Fibroblast of lung (primary cell): ENCODE results near the gene PTPN20. TPM values are rescaled to one million over a fixed set of nuclear protein-coding genes. Genes with fewer than 3 reads are reported as not detected.
"Not testable (repeated sequence)": the region's sequence is repeated elsewhere in the genome, so short reads cannot be mapped to it uniquely, and the experiment has no call there.

Experiments used
- DNase-seq, 2 donors: peaks; one replicate each; pipeline versions ENCODE4 v3.0.0 to v3.0.0-alpha.2; 2010; ENCODE audit warnings: low read depth in 2 of 2
- H2AFZ ChIP-seq: 2 replicates; pipeline ENCODE4 v1.5.1; 2012; ENCODE audit warnings: low read length, control low read depth, inconsistent platforms
- H3K27ac ChIP-seq: 2 replicates; pipeline ENCODE4 v1.5.1; 2011; ENCODE audit warnings: low read length, control low read depth; ENCODE audit not compliant: insufficient read depth
- H3K27me3 ChIP-seq: 2 replicates; pipeline ENCODE4 v1.5.1; 2011; ENCODE audit warnings: mild to moderate bottlenecking, low read length; ENCODE audit not compliant: control insufficient read depth, insufficient read depth
- H3K36me3 ChIP-seq: 2 replicates; pipeline ENCODE4 v1.5.1; 2011; ENCODE audit warnings: low read length; ENCODE audit not compliant: control insufficient read depth, insufficient read depth
- H3K4me1 ChIP-seq: 2 replicates; pipeline ENCODE4 v1.5.1; 2011; ENCODE audit warnings: low read length; ENCODE audit not compliant: control insufficient read depth, insufficient read depth; ENCODE audit errors: extremely low read depth
- H3K4me2 ChIP-seq: 2 replicates; pipeline ENCODE4 v1.5.1; 2011; ENCODE audit warnings: low read length, control low read depth; ENCODE audit not compliant: insufficient read depth; ENCODE audit errors: extremely low read depth
- H3K4me3 ChIP-seq, 4 experiments: fragments of 200-600 bp in 1 of 4; sonication (generic) in 1 of 4; replicated peaks in 1 of 4; 2 replicates each; pipeline ENCODE4 v1.5.1; 2011 to 2016; ENCODE audit warnings: low read length in 4 of 4, low read depth in 3 of 4, mild to moderate bottlenecking in 3 of 4, control low read depth in 2 of 4, inconsistent platforms in 1 of 4, mixed read lengths in 1 of 4; ENCODE audit not compliant: insufficient read depth in 1 of 4; ENCODE audit errors: control extremely low read depth in 1 of 4
- H3K79me2 ChIP-seq: 2 replicates; pipeline ENCODE4 v1.5.1; 2012; ENCODE audit warnings: mild to moderate bottlenecking, low read length, inconsistent platforms; ENCODE audit not compliant: control insufficient read depth, insufficient read depth
- H3K9ac ChIP-seq: 2 replicates; pipeline ENCODE4 v1.5.1; 2011; ENCODE audit warnings: mild to moderate bottlenecking, low read length, control low read depth; ENCODE audit not compliant: insufficient read depth
- H3K9me3 ChIP-seq: 2 replicates; pipeline ENCODE4 v1.5.1; 2012; ENCODE audit warnings: low read depth, low read length; ENCODE audit not compliant: control insufficient read depth, insufficient read depth
- H4K20me1 ChIP-seq: 2 replicates; pipeline ENCODE4 v1.5.1; 2011; ENCODE audit warnings: low read length; ENCODE audit not compliant: control insufficient read depth, insufficient read depth; ENCODE audit errors: extremely low read depth
- polyA minus RNA-seq: library from RNA; depleted of rRNA, polyadenylated mRNA; stranded (reverse); fragments of >200 nt; gene quantifications from 2 replicates; pipeline ENCODE4 v1.2.3, GENCODE V29; 2011; ENCODE audit warnings: low replicate concordance
- polyA plus RNA-seq, 2 donors: library from polyadenylated mRNA; depleted of rRNA in 1 of 2; stranded (reverse) in 1 of 2; unstranded in 1 of 2; fragments of >200 nt; gene quantifications; 2 replicates each; pipeline ENCODE4 v1.2.1, GENCODE V29; 2011 to 2012; ENCODE audit warnings: missing spikeins in 1 of 2
- total RNA-seq: library from RNA; depleted of rRNA; stranded (reverse); fragments of >200 nt; gene quantifications from 2 replicates; pipeline ENCODE4 v1.2.1, GENCODE V29; 2014

PTPN20 gene, protein sequence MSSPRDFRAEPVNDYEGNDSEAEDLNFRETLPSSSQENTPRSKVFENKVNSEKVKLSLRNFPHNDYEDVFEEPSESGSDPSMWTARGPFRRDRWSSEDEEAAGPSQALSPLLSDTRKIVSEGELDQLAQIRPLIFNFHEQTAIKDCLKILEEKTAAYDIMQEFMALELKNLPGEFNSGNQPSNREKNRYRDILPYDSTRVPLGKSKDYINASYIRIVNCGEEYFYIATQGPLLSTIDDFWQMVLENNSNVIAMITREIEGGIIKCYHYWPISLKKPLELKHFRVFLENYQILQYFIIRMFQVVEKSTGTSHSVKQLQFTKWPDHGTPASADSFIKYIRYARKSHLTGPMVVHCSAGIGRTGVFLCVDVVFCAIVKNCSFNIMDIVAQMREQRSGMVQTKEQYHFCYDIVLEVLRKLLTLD
- total RNA-seq, result 0.33 and 1.5 TPM in 2 replicates
- polyA plus RNA-seq, result 0.23 and 0.24 TPM in 2 replicates
- not detected in 2 replicates for polyA plus RNA-seq (2012)
- not detected in 2 replicates for polyA minus RNA-seq

DNA sequence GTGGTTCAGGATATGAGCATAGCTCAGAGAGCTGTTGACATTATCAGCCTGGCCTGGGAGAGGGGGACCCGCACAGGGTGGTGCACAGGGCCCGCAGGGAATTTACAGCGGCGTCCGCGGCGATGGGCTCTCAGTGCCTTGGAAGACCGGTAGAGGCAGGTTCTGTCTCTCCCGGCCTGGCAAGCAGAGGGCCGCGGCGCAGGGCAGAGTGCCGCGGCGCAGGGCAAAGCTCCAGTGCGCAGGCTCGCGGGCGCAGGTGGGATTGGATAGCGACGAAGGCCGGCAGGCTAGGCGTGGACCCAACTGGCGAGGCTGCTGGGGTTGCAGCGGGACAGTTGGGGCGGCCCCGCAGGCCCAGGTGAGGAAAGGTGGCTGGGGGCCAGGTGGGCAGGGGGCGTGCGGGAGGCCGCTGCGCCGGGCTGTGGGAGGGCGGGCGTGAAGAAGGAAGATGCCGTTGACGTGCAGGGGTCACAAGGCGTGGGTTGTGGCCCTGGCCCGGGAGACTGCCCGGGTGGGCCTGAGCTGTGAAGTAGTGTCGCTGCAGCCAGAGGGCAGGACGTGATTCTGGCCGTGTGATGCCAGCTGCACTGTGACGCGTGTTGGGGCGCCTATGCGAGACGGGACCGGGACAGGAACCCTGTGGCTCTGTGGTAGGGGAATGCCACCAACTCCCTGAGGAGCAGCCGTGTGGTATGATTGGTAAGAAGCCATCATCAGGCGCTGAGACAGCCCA lies at the start of gene PTPN20:
TSS of gene PTPN20 (plus strand) at position 285 of the 733 bp plus-strand sequence. CDS start 21,072 bp downstream, outside the sequence.
- not testable (repeated sequence) for H3K27ac ChIP-seq, H2AFZ ChIP-seq, H3K4me1 ChIP-seq, H3K4me2 ChIP-seq, H3K9me3 ChIP-seq, H3K9ac ChIP-seq, H3K36me3 ChIP-seq, H3K27me3 ChIP-seq, H4K20me1 ChIP-seq, H3K4me3 ChIP-seq, H3K79me2 ChIP-seq
- DNase-seq, result peak; percentile 0 to 1

DNA sequence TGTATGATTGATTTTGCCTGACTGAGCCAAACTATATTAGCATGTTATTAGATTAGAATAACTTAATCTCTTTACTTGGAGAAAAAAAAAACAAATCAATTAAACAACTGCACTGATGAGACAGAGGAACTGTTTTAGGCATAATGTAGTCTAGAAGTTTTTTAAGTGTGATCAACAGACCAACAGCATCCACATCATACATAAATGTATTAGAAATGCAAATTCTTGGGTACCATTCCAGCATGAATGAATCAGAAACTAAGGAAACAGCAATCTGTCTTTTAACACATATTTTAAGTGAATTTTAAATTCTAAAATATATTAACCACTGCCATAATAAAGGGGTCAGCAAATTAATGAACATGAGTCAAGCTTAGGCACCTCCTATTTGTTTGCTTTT lies 41.5 kb upstream of the PTPN20 start:
- H3K4me3 ChIP-seq, H4K20me1 ChIP-seq, DNase-seq, H3K9me3 ChIP-seq, H3K79me2 ChIP-seq, H3K4me1 ChIP-seq, H2AFZ ChIP-seq, H3K4me2 ChIP-seq, H3K9ac ChIP-seq, H3K27ac ChIP-seq, H3K27me3 ChIP-seq, H3K36me3 ChIP-seq: not testable (repeated sequence)

DNA sequence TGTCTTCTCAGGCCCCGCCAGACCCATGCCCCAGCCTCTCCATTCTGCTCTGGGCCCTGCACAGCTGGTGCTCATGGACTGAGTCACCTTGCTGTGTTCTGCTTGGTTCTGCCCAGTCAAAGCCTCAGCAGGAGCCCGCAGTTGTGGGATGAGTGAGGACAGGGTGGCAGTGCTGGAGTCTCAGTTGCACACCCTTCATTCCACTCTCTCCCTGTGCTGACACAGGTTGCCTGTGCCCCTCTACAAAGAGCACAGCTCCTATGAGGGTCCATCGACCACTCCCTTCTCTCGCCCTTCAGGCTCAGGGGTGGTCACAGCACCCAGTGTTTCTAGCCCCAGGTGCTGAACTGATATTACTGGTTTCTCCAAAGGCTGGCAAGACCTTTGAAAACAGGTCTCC lies 39.6 kb upstream of the PTPN20 start:
- H3K79me2 ChIP-seq, H3K4me2 ChIP-seq, H3K36me3 ChIP-seq, H3K27me3 ChIP-seq, H2AFZ ChIP-seq, H3K4me3 ChIP-seq, H3K27ac ChIP-seq, DNase-seq, H3K9ac ChIP-seq, H4K20me1 ChIP-seq, H3K4me1 ChIP-seq, H3K9me3 ChIP-seq: not testable (repeated sequence)

DNA sequence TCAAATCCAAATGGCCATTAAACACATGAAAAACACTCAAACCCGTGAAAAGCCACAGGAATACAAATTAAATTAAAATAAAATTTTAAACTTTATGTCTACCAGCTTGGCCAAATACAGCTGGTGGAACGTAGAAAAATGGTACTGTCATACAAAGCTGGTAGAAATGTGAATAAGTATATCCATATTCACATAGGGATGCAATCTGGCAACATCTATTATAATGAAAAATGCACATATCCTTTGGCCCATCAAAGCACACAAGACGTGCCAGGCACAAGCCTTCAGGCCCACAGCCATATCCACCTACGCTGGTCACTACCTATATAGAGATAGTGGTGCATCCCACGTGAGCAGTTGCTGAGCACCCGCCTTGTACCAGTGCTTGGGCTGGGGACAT lies 35.9 kb upstream of the PTPN20 start:
- H3K9me3 ChIP-seq, H3K9ac ChIP-seq, DNase-seq, H3K4me1 ChIP-seq, H2AFZ ChIP-seq, H3K4me2 ChIP-seq, H3K79me2 ChIP-seq, H3K27ac ChIP-seq, H3K36me3 ChIP-seq, H3K27me3 ChIP-seq, H3K4me3 ChIP-seq, H4K20me1 ChIP-seq: not testable (repeated sequence)

DNA sequence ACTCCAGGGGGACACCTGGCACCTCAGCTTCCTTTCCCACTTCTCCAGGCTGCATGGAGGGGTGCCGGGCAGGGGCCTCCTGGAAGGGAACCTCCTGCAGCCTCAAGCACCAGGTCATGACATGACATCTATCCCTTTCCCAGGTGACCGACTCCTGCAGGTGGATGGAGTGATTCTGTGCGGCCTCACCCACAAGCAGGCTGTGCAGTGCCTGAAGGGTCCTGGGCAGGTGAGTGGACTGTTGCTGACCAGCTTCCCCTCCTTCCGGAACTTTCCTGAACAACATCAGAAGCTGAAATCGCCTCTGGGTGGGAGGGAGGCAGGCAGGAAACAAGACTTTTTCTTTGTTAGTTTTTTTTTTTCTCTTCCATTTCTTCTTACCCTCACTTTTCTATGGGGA lies 34.5 kb upstream of the PTPN20 start:
- H3K27ac ChIP-seq, H4K20me1 ChIP-seq, H3K9me3 ChIP-seq, H3K27me3 ChIP-seq, H3K36me3 ChIP-seq, DNase-seq, H3K4me3 ChIP-seq, H3K4me2 ChIP-seq, H3K4me1 ChIP-seq, H3K9ac ChIP-seq, H2AFZ ChIP-seq, H3K79me2 ChIP-seq: not testable (repeated sequence)

DNA sequence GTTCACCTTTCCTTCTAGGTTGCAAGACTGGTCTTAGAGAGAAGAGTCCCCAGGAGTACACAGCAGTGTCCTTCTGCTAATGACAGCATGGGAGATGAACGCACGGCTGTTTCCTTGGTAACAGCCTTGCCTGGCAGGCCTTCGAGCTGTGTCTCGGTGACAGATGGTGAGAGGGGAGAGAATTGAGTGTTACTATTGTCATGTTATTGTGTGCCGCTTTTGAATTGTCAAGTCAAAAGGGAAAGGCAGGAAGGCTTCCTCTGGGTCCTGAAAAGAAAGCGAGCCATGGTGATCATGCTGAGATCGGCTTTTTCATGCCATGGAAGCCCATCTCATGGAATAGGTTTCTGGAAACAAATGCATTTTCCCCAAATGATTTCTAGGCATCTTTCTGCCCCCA lies 32.5 kb upstream of the PTPN20 start:
- H3K27ac ChIP-seq, H3K4me1 ChIP-seq, H3K4me3 ChIP-seq, H3K79me2 ChIP-seq, H2AFZ ChIP-seq, H3K9ac ChIP-seq, H4K20me1 ChIP-seq, H3K9me3 ChIP-seq, H3K36me3 ChIP-seq, DNase-seq, H3K4me2 ChIP-seq, H3K27me3 ChIP-seq: not testable (repeated sequence)
